ENCODE data around the gene FABP3.

GRCh38 chr1:31408788-31409318, 36.0 kb upstream of the FABP3 start:
- TF ChIP-seq POLR2AphosphoS5 (IDR thresholded peaks at IDR 0.05) (no peak), EZH2 (IDR thresholded peaks at IDR 0.05; ENCODE audit: borderline replicate concordance, insufficient read depth, low read length, poor library complexity, severe bottlenecking) (no peak), EP300 (conservative IDR thresholded peaks at IDR 0.05; ENCODE audit: poor library complexity, severe bottlenecking) (no peak), SMC3 (conservative IDR thresholded peaks at IDR 0.05; ENCODE audit: poor library complexity) (no peak)
- TF ChIP-seq, protein P1, sequence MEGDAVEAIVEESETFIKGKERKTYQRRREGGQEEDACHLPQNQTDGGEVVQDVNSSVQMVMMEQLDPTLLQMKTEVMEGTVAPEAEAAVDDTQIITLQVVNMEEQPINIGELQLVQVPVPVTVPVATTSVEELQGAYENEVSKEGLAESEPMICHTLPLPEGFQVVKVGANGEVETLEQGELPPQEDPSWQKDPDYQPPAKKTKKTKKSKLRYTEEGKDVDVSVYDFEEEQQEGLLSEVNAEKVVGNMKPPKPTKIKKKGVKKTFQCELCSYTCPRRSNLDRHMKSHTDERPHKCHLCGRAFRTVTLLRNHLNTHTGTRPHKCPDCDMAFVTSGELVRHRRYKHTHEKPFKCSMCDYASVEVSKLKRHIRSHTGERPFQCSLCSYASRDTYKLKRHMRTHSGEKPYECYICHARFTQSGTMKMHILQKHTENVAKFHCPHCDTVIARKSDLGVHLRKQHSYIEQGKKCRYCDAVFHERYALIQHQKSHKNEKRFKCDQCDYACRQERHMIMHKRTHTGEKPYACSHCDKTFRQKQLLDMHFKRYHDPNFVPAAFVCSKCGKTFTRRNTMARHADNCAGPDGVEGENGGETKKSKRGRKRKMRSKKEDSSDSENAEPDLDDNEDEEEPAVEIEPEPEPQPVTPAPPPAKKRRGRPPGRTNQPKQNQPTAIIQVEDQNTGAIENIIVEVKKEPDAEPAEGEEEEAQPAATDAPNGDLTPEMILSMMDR (IDR thresholded peaks at IDR 0.05; ENCODE audit: poor library complexity, severe bottlenecking), result no peak
- TF ChIP-seq, protein P2, sequence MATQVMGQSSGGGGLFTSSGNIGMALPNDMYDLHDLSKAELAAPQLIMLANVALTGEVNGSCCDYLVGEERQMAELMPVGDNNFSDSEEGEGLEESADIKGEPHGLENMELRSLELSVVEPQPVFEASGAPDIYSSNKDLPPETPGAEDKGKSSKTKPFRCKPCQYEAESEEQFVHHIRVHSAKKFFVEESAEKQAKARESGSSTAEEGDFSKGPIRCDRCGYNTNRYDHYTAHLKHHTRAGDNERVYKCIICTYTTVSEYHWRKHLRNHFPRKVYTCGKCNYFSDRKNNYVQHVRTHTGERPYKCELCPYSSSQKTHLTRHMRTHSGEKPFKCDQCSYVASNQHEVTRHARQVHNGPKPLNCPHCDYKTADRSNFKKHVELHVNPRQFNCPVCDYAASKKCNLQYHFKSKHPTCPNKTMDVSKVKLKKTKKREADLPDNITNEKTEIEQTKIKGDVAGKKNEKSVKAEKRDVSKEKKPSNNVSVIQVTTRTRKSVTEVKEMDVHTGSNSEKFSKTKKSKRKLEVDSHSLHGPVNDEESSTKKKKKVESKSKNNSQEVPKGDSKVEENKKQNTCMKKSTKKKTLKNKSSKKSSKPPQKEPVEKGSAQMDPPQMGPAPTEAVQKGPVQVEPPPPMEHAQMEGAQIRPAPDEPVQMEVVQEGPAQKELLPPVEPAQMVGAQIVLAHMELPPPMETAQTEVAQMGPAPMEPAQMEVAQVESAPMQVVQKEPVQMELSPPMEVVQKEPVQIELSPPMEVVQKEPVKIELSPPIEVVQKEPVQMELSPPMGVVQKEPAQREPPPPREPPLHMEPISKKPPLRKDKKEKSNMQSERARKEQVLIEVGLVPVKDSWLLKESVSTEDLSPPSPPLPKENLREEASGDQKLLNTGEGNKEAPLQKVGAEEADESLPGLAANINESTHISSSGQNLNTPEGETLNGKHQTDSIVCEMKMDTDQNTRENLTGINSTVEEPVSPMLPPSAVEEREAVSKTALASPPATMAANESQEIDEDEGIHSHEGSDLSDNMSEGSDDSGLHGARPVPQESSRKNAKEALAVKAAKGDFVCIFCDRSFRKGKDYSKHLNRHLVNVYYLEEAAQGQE (IDR thresholded peaks at IDR 0.05; ENCODE audit: borderline replicate concordance), result no peak
